Fibroblast of pulmonary artery (primary cell): ENCODE data around the gene RAB34.

Experiments used
- DNase-seq: peaks from one replicate; pipeline ENCODE4 v3.0.0-alpha.2; 2010; ENCODE audit warnings: low read depth
- H3K4me3 ChIP-seq: replicated peaks from 2 replicates; pipeline ENCODE4 v1.5.1; 2011; ENCODE audit warnings: low read depth, mild to moderate bottlenecking, control low read depth, low read length, moderate library complexity
- CTCF ChIP-seq: IDR thresholded peaks from 2 replicates; pipeline ENCODE4 v1.5.1; 2011; ENCODE audit warnings: mild to moderate bottlenecking, control low read depth, low read length, inconsistent platforms; ENCODE audit errors: missing control alignments

RAB34 gene, protein sequence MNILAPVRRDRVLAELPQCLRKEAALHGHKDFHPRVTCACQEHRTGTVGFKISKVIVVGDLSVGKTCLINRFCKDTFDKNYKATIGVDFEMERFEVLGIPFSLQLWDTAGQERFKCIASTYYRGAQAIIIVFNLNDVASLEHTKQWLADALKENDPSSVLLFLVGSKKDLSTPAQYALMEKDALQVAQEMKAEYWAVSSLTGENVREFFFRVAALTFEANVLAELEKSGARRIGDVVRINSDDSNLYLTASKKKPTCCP

DNA sequence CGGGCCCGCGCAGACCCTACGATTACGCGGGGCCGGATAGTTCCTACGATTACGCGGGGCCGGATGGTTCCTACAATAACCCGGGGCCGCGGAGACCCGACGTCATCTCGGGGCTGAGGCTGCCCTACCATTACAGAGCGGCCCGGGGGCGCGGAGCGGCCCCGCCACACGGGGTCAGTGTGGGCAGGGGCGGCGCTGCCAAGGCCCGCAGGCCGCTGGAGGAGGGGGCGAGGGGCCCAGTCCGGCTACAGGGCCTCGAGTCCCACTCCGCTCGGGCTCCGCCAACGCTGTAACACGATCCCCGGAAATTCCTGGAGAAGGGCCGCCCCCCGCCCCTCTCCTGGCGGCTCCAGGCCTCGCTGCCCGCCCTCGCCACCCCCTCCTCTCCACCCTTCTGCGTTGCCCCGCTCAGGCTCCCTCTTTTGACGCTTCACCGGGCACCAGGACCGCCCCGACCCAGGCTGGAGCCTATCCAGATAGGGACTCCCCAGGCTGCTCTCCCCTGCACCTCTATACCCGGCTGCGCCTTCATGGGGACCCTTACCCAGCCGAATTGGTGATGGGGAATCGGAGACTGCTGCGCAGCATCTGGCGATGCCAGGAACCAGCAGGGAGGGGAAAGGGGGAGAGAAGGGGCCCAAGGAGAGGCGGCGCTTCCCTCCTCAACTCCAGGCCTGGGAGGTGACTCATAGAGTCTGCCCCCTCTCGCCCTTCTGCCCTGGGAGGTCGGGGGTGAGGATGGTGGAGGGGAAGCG lies at the start of gene RAB34:
RAB34 (minus strand) TSS at position 291 of the 755 bp plus-strand sequence. CDS start 602 bp downstream, outside the sequence.
- peak; percentile 91 for DNase-seq
- TF ChIP-seq CTCF: peak; percentile 2
- peak within 1 kb of the TSS; percentile 81 for H3K4me3 ChIP-seq

DNA sequence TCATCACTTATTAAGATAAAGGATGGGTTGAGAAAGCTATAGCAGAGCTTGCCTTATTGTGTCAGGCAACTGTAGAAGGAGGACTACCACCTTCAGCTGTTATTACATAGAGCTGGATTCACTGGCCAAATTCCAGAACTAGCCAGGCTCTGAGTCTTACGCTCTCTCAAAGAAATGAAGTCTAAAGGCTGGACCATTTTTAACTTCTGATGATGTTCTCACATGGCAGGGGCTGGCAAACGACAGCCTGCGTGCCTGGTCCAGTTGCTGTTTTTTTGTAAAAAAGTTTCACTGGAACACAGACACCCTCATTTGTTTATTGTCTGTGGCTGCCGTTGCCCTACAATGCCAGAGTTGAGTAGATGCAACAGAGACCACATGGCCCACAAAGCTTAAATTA lies 47.4 kb upstream of the RAB34 start:
- no peak for TF ChIP-seq CTCF
- H3K4me3 ChIP-seq: no peak overlapping the region
- DNase-seq: no peak

GRCh38 chr17:28763804-28764266 lies 46.2 kb upstream of the RAB34 start:
- DNase-seq: peak; percentile 85
- no peak overlapping the region for H3K4me3 ChIP-seq
- peak; percentile 82 for TF ChIP-seq CTCF

GRCh38 chr17:28763137-28763799 lies 45.6 kb upstream of the RAB34 start:
- TF ChIP-seq CTCF: no peak
- H3K4me3 ChIP-seq: no peak overlapping the region
- no peak for DNase-seq

DNA sequence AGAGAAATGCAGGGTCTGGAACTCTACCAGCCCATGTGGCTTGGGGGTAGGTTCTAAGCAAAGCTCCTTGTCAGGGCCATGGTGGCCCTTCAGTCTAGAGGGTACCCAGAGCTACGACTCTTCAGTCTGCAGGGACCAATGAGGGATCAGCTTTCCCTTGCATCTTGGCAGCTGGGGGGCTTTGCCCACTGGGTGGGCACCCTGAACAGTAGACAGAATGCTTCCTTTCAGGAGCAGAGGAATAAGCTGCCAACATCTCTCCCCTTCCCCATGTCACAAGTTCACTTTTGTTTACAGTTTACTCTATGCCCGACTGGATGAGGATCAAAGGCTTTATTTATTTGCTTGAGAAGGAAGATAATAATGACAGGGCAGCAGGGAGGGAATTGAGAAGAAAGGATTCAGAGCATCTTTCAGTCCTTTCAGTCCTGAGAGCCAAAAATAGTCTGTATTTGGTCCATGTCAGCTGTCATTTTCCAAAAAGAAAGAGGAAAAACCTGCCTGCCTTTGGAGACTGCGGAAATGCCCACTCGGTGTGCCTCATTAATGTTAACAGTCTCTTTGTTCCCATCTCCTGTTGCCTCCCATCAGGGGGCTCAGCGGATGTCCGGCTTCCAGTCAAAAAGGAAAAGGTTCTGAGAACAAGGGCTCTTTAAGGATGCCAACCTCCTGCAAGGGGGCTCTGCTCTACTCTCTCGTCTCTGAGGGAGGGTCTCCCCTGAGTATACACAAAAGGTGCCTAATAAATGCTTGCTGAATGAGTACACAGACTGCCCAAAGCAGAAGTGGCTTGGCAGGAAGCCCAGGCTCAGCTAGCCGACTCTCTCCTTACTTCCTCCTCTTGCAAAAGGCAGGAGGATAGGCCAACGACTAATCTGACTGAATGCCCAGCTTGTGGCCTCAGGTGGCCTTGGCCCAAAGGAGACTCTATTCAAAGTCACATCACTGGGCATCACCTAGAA lies 43.2 kb upstream of the RAB34 start:
- DNase-seq: peak; percentile 73
- TF ChIP-seq CTCF: no peak
- H3K4me3 ChIP-seq: no peak overlapping the region

GRCh38 chr17:28759256-28759865 lies 41.7 kb upstream of the RAB34 start:
- no peak for TF ChIP-seq CTCF
- DNase-seq: no peak
- H3K4me3 ChIP-seq: no peak overlapping the region
